ENCODE data around the gene OBSL1. TPM values are rescaled to one million over a fixed set of nuclear protein-coding genes. Genes with fewer than 3 reads are reported as not detected.

Gene OBSL1
- polyA plus RNA-seq, 3 donors, result 0.09 TPM; not detected in 2

DNA sequence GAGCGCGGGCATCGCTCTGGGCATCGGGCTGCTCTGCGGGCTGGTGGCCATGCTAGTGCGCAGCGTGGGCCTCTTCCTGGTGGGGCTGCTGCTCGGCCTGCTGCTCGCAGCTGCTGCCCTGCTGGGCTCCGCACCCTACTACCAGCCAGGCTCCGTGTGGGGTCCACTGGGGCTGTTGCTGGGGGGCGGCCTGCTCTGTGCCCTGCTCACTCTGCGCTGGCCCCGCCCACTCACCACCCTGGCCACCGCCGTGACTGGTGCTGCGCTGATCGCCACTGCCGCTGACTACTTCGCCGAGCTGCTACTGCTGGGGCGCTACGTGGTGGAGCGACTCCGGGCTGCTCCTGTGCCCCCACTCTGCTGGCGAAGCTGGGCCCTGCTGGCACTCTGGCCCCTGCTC, 23.7 kb downstream of the OBSL1 start:
- no peak overlapping the region for H3K4me3 ChIP-seq (replicated peaks in 1 of 3; ENCODE audit: low read depth in 2 of 3, low read length in 3 of 3)
- Mint-ChIP-seq H3K36me3 (peaks cover 3 to 6% of the 10 kb centered on the region in 2 donors), H3K4me3 (no peak overlapping the region), H3K27ac (peak overlapping the region in 1 of 7 donors; percentile 68), H3K4me1 (peaks cover 15% of the 10 kb centered on the region), H3K9me3 (peaks cover 0 to 21% (median 4%) of the 10 kb centered on the region in 7 donors), H3K27me3 (ENCODE audit: low read depth in 3 of 3) (peaks cover 45 to 83% (median 55%) of the 10 kb centered on the region in 3 donors)
- H3K9ac ChIP-seq (ENCODE audit: insufficient read depth, low read length, poor library complexity, severe bottlenecking), result no peak overlapping the region
- H2AFZ ChIP-seq (ENCODE audit: insufficient read depth, low read depth, low read length, poor library complexity, severe bottlenecking), result no peak overlapping the region
- no peak overlapping the region for H3K27ac ChIP-seq (ENCODE audit: low read depth in 1 of 2, low read length in 2 of 2)
- H3K36me3 ChIP-seq (replicated peaks in 1 of 2; ENCODE audit: control insufficient read depth in 1 of 2, insufficient read depth in 2 of 2, low read length in 2 of 2), result no peaks in the 10 kb centered on the region
- peaks cover 21 to 31% of the 10 kb centered on the region in 2 donors for H3K4me1 ChIP-seq (ENCODE audit: control insufficient read depth in 1 of 2, insufficient read depth in 2 of 2, low read length in 2 of 2)
- TF ChIP-seq, protein P1, sequence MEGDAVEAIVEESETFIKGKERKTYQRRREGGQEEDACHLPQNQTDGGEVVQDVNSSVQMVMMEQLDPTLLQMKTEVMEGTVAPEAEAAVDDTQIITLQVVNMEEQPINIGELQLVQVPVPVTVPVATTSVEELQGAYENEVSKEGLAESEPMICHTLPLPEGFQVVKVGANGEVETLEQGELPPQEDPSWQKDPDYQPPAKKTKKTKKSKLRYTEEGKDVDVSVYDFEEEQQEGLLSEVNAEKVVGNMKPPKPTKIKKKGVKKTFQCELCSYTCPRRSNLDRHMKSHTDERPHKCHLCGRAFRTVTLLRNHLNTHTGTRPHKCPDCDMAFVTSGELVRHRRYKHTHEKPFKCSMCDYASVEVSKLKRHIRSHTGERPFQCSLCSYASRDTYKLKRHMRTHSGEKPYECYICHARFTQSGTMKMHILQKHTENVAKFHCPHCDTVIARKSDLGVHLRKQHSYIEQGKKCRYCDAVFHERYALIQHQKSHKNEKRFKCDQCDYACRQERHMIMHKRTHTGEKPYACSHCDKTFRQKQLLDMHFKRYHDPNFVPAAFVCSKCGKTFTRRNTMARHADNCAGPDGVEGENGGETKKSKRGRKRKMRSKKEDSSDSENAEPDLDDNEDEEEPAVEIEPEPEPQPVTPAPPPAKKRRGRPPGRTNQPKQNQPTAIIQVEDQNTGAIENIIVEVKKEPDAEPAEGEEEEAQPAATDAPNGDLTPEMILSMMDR (IDR thresholded peaks at IDR 0.05), result no peak
- H3K4me2 ChIP-seq (replicated peaks; ENCODE audit: extremely low read depth, low read length, poor library complexity, severe bottlenecking), result no peak overlapping the region
- peaks cover 24 to 60% of the 10 kb centered on the region in 2 donors for H3K27me3 ChIP-seq (ENCODE audit: control insufficient read depth in 2 of 2, insufficient read depth in 2 of 2, low read length in 2 of 2)
- no peaks in the 10 kb centered on the region for H4K20me1 ChIP-seq (ENCODE audit: insufficient read depth, low read length)
- DNase-seq, result no peak
- intact Hi-C loops (cut with micrococcal nuclease), result no loop called here
- H3K79me2 ChIP-seq (ENCODE audit: insufficient read depth, low read length), result no peaks in the 10 kb centered on the region
- peaks cover 0 to 5% of the 10 kb centered on the region in 2 donors for H3K9me3 ChIP-seq (replicated peaks in 1 of 2; ENCODE audit: control insufficient read depth in 1 of 2, insufficient read depth in 1 of 2, low read length in 2 of 2)
- WGBS (ENCODE audit: insufficient coverage), result 96% methylated on average over 26 of the region's 26 CpGs

DNA sequence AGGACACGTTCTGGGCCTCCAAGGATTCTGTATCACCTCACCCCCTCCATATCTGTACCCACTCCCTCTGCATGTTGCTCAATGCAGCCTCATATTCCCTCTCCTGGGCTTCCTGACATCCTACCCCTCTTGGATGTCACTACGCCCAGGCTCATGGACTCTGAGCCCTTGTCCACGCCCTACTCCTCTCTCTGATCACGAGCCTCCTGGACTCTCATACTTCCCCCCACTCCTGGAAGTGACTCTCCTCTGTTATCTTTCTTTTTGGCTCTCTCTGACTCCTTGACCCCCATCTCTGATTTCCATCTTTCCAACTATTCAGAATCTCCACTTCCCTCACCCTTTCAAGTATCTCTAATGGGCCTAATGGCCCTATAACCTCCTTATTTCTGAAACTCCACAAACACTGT, 25.4 kb downstream of the OBSL1 start:
- Mint-ChIP-seq H3K27ac (peak overlapping the region in 1 of 7 donors; percentile 26), H3K9me3 (peaks cover 0 to 15% (median 2%) of the 10 kb centered on the region in 7 donors), H3K36me3 (peaks cover 2 to 6% of the 10 kb centered on the region in 2 donors), H3K27me3 (ENCODE audit: low read depth in 3 of 3) (peaks cover 40 to 81% (median 50%) of the 10 kb centered on the region in 3 donors), H3K4me1 (peaks cover 11% of the 10 kb centered on the region), H3K4me3 (peak overlapping the region in 1 of 2 donors; percentile 31)
- H3K9ac ChIP-seq (ENCODE audit: insufficient read depth, low read length, poor library complexity, severe bottlenecking), result no peak overlapping the region
- peaks cover 21 to 27% of the 10 kb centered on the region in 2 donors for H3K4me1 ChIP-seq (ENCODE audit: control insufficient read depth in 1 of 2, insufficient read depth in 2 of 2, low read length in 2 of 2)
- no peak for DNase-seq
- no peak overlapping the region for H3K27ac ChIP-seq (ENCODE audit: low read depth in 1 of 2, low read length in 2 of 2)
- H3K79me2 ChIP-seq (ENCODE audit: insufficient read depth, low read length), result no peaks in the 10 kb centered on the region
- H3K4me2 ChIP-seq (replicated peaks; ENCODE audit: extremely low read depth, low read length, poor library complexity, severe bottlenecking), result no peak overlapping the region
- no peak overlapping the region for H2AFZ ChIP-seq (ENCODE audit: insufficient read depth, low read depth, low read length, poor library complexity, severe bottlenecking)
- no peaks in the 10 kb centered on the region for H3K9me3 ChIP-seq (replicated peaks in 1 of 2; ENCODE audit: control insufficient read depth in 1 of 2, insufficient read depth in 1 of 2, low read length in 2 of 2)
- no peaks in the 10 kb centered on the region for H4K20me1 ChIP-seq (ENCODE audit: insufficient read depth, low read length)
- H3K27me3 ChIP-seq (ENCODE audit: control insufficient read depth in 2 of 2, insufficient read depth in 2 of 2, low read length in 2 of 2), result peaks cover 24 to 62% of the 10 kb centered on the region in 2 donors
- H3K36me3 ChIP-seq (replicated peaks in 1 of 2; ENCODE audit: control insufficient read depth in 1 of 2, insufficient read depth in 2 of 2, low read length in 2 of 2), result no peaks in the 10 kb centered on the region
- H3K4me3 ChIP-seq (replicated peaks in 1 of 3; ENCODE audit: low read depth in 2 of 3, low read length in 3 of 3), result no peak overlapping the region
- TF ChIP-seq, protein P1 (IDR thresholded peaks at IDR 0.05), result no peak
- intact Hi-C loops (cut with micrococcal nuclease), result no loop called here
- WGBS (ENCODE audit: insufficient coverage), result 86% methylated on average over 4 of the region's 4 CpGs

All from CD14-positive monocyte (primary cell).